OCI-LY3 (cell line): ENCODE measurements around the gene CFAP46.
"Not testable (repeated sequence)": the region's sequence is repeated elsewhere in the genome, so short reads cannot be mapped to it uniquely, and the experiment has no call there.

ENCODE experiments used
- H2AFZ ChIP-seq: fragments of 200-600, 300-600 bp; shearing (Covaris generic); 2 replicates; pipeline ENCODE4 v1.6.0; 2014; ENCODE audit warnings: antibody characterized with exemption, low read depth, low read length
- H3K27ac ChIP-seq: fragments of 200-600, 300-600 bp; sonication (generic); 2 replicates; pipeline ENCODE4 v1.5.1; 2014; ENCODE audit warnings: mild to moderate bottlenecking, low read length, moderate library complexity, mixed read lengths
- H3K27me3 ChIP-seq: fragments of 200-600, 300-600 bp; sonication (generic); 2 replicates; pipeline ENCODE4 v1.6.1; 2014; ENCODE audit warnings: low read depth, low read length, mixed read lengths
- H3K36me3 ChIP-seq: fragments of 200-600, 300-600 bp; sonication (generic); replicated peaks from 2 replicates; pipeline ENCODE3; 2014; ENCODE audit warnings: low read depth, low read length, mixed read lengths
- H3K4me1 ChIP-seq: fragments of 300-600, 200-600 bp; sonication (generic); 2 replicates; pipeline ENCODE4 v1.6.1; 2014; ENCODE audit warnings: low read length, mixed read lengths
- H3K4me2 ChIP-seq: fragments of 200-600, 300-600 bp; sonication (generic); 2 replicates; pipeline ENCODE4 v1.6.1; 2014; ENCODE audit warnings: low read length, mixed read lengths
- H3K4me3 ChIP-seq: fragments of 300-600, 200-600 bp; sonication (generic); 2 replicates; pipeline ENCODE4 v1.5.1; 2014; ENCODE audit warnings: antibody characterized with exemption, mild to moderate bottlenecking, low read length, moderate library complexity
- H3K79me2 ChIP-seq: fragments of 300-600, 200-600 bp; shearing (Covaris generic); 2 replicates; pipeline ENCODE4 v1.6.1; 2014; ENCODE audit warnings: mild to moderate bottlenecking, low read length, mixed read lengths
- H3K9ac ChIP-seq: fragments of 300-600, 200-600 bp; shearing (Covaris generic); 2 replicates; pipeline ENCODE4 v1.6.0; 2014; ENCODE audit warnings: mild to moderate bottlenecking, low read length, moderate library complexity
- H3K9me3 ChIP-seq: fragments of 200-600, 300-600 bp; shearing (Covaris generic); 2 replicates; pipeline ENCODE4 v1.6.1; 2014; ENCODE audit warnings: low read length, mixed read lengths; ENCODE audit not compliant: insufficient read depth
- H4K20me1 ChIP-seq: fragments of 200-600, 300-600 bp; sonication (generic); 2 replicates; pipeline ENCODE4 v1.6.1; 2016; ENCODE audit warnings: low read length, mixed read lengths; ENCODE audit not compliant: insufficient read depth
- EZH2phosphoT487 ChIP-seq: fragments of 200-600 bp; shearing (Covaris generic); IDR thresholded peaks from 2 replicates; pipeline ENCODE4 v1.6.1; 2018; ENCODE audit warnings: antibody characterized with exemption, mixed run types, low read depth
- TF ChIP-seq, protein P1 (sequence below): fragments of 200-600, 300-600 bp; sonication (generic); IDR thresholded peaks from 2 replicates; pipeline ENCODE4 v1.5.1; 2014; ENCODE audit warnings: antibody characterized with exemption, low read length, low read depth

The CFAP46 gene

DNA sequence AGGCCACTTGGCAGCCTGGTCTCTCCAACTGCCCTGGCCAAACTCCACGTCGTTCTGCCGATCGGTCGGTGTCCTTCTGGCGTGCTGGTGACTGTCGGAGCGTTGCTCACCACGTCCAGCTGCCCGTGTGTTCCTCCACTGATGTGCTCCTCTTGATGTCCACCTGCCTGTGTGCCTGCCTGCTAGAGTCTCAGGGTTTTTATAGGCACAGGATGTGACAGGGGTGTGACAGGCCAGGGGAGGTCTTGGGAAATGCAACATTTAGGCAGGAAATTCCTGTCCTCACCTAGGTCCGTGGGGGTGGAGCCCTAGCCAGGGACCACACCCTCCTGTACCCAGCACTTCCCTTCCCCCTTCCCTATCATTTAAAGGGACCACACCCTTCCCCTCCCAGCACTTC lies 25.2 kb upstream of the CFAP46 start:
- no peak overlapping the region for H3K4me2 ChIP-seq
- no peak overlapping the region for H3K27ac ChIP-seq
- H3K4me1 ChIP-seq: peaks cover 7% of the 10 kb centered on the region
- no peaks in the 10 kb centered on the region for H3K27me3 ChIP-seq
- no peaks in the 10 kb centered on the region for H4K20me1 ChIP-seq
- TF ChIP-seq EZH2phosphoT487: no peak
- TF ChIP-seq, protein P1, sequence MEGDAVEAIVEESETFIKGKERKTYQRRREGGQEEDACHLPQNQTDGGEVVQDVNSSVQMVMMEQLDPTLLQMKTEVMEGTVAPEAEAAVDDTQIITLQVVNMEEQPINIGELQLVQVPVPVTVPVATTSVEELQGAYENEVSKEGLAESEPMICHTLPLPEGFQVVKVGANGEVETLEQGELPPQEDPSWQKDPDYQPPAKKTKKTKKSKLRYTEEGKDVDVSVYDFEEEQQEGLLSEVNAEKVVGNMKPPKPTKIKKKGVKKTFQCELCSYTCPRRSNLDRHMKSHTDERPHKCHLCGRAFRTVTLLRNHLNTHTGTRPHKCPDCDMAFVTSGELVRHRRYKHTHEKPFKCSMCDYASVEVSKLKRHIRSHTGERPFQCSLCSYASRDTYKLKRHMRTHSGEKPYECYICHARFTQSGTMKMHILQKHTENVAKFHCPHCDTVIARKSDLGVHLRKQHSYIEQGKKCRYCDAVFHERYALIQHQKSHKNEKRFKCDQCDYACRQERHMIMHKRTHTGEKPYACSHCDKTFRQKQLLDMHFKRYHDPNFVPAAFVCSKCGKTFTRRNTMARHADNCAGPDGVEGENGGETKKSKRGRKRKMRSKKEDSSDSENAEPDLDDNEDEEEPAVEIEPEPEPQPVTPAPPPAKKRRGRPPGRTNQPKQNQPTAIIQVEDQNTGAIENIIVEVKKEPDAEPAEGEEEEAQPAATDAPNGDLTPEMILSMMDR: no peak
- H3K79me2 ChIP-seq: no peaks in the 10 kb centered on the region
- H3K4me3 ChIP-seq: no peak overlapping the region
- no peak overlapping the region for H2AFZ ChIP-seq
- no peaks in the 10 kb centered on the region for H3K9me3 ChIP-seq
- no peaks in the 10 kb centered on the region for H3K36me3 ChIP-seq
- H3K9ac ChIP-seq: no peak overlapping the region

DNA sequence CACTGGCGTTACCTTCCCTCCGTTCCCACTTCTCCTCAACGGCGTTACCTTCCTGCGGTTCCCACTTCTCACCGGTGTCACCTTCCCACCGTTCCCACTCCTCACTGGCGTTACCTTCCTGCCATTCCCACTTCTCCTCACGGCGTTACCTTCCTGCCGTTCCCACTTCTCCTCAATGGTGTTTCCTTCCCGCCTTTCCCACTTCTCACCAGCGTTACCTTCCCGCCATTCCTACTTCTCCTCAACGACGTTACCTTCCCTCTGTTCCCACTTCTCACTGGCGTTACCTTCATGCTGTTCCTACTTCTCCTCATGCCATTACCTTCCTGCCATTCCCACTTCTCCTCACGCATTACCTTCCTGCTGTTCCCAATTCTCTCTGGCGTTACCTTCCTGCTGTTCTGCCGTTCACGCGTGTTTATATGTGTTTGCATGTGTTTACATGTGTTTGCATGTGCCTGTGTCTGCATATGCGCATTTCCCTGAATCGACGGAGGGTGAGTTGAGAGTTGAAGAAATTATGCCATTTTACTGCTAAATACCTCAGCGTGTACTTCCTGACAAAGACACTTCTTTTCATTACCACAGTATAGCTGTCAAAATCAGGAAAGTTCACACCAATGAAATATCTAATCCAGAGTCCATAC lies 23.2 kb upstream of the CFAP46 start:
- Histone ChIP-seq H3K4me1 (peaks cover 12% of the 10 kb centered on the region), H3K4me3 (no peak overlapping the region), H3K27ac (no peak overlapping the region), H3K9ac (no peak overlapping the region), H3K4me2 (no peak overlapping the region), H3K79me2 (no peaks in the 10 kb centered on the region), H3K27me3 (no peaks in the 10 kb centered on the region), H4K20me1 (no peaks in the 10 kb centered on the region), H2AFZ (no peak overlapping the region), H3K9me3 (no peaks in the 10 kb centered on the region), H3K36me3 (no peaks in the 10 kb centered on the region)
- no peak for TF ChIP-seq EZH2phosphoT487
- TF ChIP-seq, protein P1: no peak

DNA sequence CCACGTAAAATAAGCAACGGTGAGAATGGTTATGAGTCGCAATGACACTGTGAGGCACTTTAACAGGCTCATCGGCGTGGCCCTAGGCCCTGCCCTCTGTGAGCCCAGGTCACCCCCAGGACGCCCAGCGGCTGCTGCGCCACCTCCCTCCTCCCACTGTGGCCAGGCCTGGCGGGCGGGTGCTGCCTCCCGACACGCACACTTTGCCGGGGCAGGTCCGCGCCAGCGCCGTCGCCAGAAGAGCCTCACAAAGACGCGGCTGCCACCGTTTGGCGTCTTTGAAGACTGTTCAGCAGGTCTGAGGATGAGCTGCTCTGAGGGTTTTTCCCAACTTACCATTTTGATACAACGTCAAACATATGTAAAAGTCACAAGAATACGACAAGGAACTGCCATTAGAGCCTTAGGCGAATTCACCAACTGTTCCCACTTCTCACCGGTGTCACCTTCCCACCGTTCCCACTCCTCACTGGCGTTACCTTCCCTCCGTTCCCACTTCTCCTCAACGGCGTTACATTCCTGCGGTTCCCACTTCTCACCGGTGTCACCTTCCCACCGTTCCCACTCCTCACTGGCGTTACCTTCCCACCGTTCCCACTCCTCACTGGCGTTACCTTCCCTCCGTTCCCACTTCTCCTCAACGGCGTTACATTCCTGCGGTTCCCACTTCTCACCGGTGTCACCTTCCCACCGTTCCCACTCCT lies 22.5 kb upstream of the CFAP46 start:
- not testable (repeated sequence) for H2AFZ ChIP-seq, H3K27me3 ChIP-seq, H3K79me2 ChIP-seq, H3K4me2 ChIP-seq, H3K9ac ChIP-seq, H3K9me3 ChIP-seq, H3K27ac ChIP-seq, H3K36me3 ChIP-seq, H4K20me1 ChIP-seq, H3K4me3 ChIP-seq
- H3K4me1 ChIP-seq: peaks cover 12% of the 10 kb centered on the region

DNA sequence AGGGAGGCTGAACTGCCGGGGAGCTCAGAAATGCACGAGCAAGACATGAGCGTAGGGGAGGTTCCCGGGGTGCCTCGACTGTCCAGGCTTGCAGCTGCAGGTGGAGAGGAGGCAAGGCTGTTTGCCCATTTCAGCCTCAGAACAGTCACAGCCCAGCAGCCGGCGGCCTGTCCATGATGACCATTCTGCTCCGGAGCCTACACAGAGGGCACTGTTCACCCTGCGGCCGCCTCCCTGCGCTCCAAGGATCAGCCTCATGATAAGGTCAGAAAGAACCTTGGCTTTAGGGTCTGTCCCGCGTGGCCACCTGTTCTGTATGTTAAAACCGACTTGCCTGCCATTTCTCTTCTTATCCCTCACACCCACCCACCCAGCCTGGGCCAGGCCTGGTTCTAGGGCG lies 21.9 kb upstream of the CFAP46 start:
- Histone ChIP-seq H3K9me3 (no peaks in the 10 kb centered on the region), H3K36me3 (no peaks in the 10 kb centered on the region), H2AFZ (no peak overlapping the region), H3K4me3 (no peak overlapping the region), H3K4me1 (peaks cover 12% of the 10 kb centered on the region), H3K27me3 (no peaks in the 10 kb centered on the region), H3K4me2 (no peak overlapping the region), H3K79me2 (no peaks in the 10 kb centered on the region), H3K9ac (no peak overlapping the region), H4K20me1 (no peaks in the 10 kb centered on the region), H3K27ac (no peak overlapping the region)
- no peak for TF ChIP-seq EZH2phosphoT487
- TF ChIP-seq, protein P1: no peak
